GM13976 (cell line): ENCODE measurements around the gene NTRK2.

Experiments
- DNase-seq: peaks from one replicate; pipeline ENCODE4 v3.0.0; 2012; ENCODE audit warnings: low spot score
- in situ Hi-C: fragments of 300-500 bp; cut with MboI; formaldehyde crosslinking; loops from one replicate; pipeline ENCODE4 v1.12.0; 2022; ENCODE audit warnings: low sequenced_read_pairs, mixed read lengths, inconsistent platforms; ENCODE audit not compliant: unreplicated experiment
- TF ChIP-seq, protein P1 (sequence below): IDR thresholded peaks from 2 replicates; pipeline ENCODE4 v1.5.1; 2012; ENCODE audit warnings: borderline replicate concordance, mild to moderate bottlenecking; ENCODE audit not compliant: insufficient read depth; ENCODE audit errors: extremely low read depth, missing control alignments, control extremely low read depth

Gene NTRK2

DNA sequence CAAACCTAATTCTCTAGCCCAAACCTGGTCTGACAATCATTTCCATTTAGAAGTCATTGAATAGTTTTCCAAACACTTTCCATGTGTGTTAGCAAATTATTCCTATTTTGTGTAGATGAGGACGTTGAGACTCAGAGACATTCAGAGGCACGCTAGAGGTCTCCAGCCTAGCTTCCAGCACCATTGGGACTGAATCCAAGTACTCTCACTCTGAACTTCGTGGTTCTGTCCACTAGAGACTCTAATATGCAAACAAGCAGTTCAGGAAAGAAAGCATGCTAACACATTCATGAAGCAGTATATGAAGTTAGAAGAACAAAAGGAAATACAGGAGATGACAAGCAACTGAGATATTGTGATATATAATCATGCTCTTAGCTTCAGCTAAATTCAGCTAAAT is 354.8 kb downstream of the NTRK2 start:
- DNase-seq = no peak
- TF ChIP-seq, protein P1, sequence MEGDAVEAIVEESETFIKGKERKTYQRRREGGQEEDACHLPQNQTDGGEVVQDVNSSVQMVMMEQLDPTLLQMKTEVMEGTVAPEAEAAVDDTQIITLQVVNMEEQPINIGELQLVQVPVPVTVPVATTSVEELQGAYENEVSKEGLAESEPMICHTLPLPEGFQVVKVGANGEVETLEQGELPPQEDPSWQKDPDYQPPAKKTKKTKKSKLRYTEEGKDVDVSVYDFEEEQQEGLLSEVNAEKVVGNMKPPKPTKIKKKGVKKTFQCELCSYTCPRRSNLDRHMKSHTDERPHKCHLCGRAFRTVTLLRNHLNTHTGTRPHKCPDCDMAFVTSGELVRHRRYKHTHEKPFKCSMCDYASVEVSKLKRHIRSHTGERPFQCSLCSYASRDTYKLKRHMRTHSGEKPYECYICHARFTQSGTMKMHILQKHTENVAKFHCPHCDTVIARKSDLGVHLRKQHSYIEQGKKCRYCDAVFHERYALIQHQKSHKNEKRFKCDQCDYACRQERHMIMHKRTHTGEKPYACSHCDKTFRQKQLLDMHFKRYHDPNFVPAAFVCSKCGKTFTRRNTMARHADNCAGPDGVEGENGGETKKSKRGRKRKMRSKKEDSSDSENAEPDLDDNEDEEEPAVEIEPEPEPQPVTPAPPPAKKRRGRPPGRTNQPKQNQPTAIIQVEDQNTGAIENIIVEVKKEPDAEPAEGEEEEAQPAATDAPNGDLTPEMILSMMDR = no peak
- in situ Hi-C loops = no loop called here

GRCh38 chr9:85025638-85026037 is 356.1 kb downstream of the NTRK2 start:
- TF ChIP-seq, protein P1 = no peak

GRCh38 chr9:85027870-85028269 is 358.3 kb downstream of the NTRK2 start:
- in situ Hi-C loops = no loop called here
- TF ChIP-seq, protein P1 = no peak
- DNase-seq = no peak

More at GRCh38 chr9:85025638-85026037, 356.1 kb downstream of the NTRK2 start:
- in situ Hi-C loops = no loop called here
- no peak for DNase-seq

- no peak for DNase-seq
- in situ Hi-C loops = no loop called here
- TF ChIP-seq, protein P1 = no peak
Measured at GRCh38 chr9:85030316-85030715, 360.8 kb downstream of the NTRK2 start.

DNA sequence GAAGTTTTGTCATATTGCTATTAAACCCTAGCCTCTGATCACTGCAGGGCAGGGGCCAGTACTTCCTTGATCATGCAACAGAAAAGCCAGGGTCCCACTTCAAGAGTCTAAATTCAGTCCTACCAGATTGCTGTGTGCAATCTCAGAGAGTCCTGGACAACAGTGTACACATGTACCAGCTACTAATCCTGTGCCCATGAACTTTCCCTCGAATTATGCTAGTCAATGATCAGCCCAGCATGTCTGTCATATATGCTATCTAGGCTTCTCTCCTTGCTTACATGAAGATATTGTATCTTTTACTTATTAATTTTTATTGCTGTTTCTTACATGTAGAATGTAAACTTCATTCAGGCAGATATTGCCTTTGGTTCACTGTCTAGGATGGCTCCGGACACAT is 367.0 kb downstream of the NTRK2 start:
- DNase-seq = no peak
- in situ Hi-C loops = no loop called here
- TF ChIP-seq, protein P1 = no peak

DNA sequence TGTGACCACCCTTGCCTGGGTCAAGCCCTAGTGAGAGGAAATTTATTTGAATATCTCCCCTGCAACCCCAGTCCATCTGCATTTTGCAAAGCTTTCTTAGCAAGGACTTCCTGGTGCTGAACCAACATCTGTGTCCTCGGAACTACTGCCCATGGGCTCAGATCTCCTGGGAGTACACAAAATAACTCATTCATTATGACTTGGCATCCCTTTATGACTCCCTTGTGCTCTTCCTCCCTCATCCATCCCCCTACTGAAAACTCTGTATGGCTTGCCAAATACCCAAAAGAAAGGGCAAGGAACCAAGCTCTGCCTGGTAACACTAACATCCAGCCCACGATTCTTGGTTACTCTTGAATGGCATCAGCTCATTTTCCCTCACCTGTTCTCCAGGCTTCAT is 368.5 kb downstream of the NTRK2 start:
- DNase-seq = no peak
- TF ChIP-seq, protein P1 = no peak
- in situ Hi-C loops = no loop called here

GRCh38 chr9:85038824-85039608 is 369.5 kb downstream of the NTRK2 start:
- no peak for DNase-seq
- TF ChIP-seq, protein P1 = no peak
- in situ Hi-C loops = no loop called here
